Measurements from ENCODE around the gene PRMT7. TPM values are rescaled to one million over a fixed set of nuclear protein-coding genes. Genes with fewer than 3 reads are reported as not detected.

The PRMT7 gene
- total RNA-seq, 1 experiment from 2014 or later: 41.5 TPM

DNA sequence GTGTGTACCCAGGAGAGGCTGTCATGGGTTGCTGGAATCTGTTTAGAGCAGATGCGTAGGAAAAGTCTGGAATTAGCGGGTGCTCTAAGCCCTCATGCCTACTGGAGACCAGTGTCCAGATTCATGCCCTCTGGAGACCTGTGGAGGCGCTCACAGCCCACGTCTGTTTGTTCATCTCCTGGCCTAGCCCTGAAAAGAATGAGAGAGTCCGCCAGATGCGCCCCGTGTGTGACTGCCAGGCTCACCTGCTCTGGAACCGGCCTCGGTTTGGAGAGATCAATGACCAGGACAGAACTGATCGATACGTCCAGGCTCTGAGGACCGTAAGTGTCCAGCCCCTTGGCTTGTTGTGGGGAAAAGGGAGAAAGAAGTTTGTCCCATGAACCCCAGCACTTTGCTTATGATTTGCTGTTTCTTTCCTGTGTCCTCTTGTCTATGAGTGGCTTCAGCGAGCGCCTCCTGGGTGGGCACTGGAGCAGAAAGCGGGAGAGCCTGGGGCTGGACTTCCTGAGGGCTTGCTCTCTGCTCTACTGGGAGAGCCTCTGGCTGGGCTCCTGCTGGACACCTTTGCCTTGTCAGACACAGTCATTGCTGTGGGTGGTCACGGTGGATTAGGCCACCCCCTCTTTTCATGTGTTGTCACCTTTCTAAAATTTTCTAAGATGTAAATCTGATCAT, 35.3 kb downstream of the PRMT7 start:
- DNase-seq (ENCODE audit: low read depth): no peak

DNA sequence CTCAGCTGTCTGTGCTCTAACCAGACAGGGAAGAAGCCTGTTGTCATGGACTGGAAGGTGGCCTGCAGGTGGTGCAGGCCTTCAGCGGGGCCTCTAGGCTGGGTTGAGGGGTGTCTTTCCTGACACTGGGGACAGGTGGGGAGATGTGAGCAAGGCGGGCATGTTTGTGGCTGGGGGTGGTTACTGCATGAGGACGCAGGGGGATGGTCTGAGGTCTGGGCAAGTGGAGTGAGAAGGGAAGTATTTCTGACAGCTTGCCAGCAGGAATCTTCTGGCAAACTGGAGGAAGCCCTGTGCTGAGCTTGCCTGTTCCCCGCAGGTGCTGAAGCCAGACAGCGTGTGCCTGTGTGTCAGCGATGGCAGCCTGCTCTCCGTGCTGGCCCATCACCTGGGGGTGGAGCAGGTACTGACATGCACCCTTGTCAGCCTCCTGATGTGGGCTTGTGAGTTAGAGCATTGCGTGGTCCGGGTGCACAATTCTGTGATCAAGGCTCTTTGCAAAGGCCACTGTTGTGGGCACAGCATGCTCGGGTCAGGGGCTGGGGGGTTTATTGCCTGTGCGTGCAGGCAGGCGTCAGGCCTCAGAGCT, 36.2 kb downstream of the PRMT7 start:
- DNase-seq (ENCODE audit: low read depth): no peak

DNA sequence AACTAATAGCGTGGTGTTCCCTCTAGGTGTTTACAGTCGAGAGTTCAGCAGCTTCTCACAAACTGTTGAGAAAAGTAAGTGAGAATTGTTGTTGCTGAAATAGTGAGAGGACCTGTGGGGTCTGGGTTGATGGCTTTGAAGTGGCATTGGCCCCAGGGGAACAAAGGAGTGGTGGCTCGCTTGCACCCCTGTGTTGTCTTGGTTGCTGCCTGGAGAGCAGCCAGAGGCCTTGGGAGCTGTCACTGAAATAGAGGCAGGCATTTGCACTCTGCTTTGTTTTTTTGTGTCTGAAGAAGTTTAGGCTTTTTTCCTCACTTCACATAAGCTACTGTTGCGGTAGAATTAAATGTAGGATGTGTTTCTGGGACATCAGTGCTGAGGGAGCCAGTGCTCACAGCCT, 36.8 kb downstream of the PRMT7 start:
- DNase-seq (ENCODE audit: low read depth): no peak

DNA sequence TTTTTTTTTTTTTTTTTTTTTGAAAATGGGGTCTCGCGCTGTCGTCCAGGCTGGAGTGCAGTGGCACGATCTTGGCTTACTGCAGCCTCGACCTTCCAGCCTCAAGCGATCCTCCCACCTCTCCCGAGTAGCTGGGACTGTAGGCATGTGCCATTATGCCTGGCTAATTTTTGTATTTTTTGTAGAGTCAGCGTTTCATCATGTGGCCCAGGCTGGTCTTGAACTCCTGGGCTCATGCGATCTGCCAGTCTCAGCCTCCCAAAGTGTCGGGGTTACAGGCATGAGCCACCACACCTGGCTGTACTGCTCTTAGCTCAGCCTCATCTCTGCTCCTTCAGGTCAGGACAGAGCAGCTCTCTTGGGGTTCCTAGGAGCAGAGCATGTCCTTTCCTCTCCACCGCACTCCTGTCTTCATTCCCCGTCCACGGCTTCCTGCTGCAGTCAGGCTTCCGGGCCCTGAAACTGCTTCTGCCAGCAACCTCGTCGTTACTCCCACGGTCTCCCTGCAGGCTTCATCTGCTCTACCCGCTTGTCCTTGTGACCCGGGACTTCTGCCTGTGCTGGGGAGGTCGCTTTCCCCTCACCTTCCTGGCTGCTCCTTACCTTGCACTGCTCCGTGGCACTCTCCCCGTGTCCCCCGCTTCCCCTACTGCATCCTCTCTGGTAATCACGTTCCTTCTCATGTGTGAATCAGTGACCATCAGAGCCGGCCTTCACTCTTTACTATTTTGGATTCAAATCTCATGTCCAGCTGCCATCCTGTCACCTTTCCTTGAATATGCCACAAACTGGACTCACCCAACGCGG, 38.0 kb downstream of the PRMT7 start:
- DNase-seq (ENCODE audit: low read depth): no peak

DNA sequence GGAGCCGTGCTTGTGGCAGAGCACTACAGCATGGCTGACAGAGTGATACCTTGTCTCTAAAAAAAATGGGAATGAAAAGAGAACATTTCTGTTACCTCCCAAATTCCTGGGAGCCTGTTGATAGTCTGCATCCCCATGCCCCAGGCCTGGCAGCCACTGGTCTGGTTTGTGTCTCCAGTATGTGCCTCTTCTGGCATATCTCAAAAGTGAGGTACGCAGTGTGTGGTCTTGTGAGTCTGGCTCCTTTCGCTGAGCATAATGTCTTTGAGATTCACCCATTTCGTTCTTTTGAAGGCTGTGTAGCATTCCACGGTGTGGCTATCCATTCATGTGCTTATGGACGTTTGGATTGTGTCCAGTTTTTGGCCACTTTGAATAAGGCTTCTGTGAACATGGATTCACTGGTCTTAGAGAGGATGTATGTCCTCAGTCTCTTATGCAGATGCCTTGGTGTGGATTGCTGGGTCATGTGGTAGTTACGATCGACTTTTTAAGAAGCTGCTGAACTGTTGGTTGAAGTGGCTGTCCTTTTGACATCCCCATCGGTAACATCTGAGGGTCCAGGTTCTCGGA, 39.1 kb downstream of the PRMT7 start:
- DNase-seq (ENCODE audit: low read depth): no peak

DNA sequence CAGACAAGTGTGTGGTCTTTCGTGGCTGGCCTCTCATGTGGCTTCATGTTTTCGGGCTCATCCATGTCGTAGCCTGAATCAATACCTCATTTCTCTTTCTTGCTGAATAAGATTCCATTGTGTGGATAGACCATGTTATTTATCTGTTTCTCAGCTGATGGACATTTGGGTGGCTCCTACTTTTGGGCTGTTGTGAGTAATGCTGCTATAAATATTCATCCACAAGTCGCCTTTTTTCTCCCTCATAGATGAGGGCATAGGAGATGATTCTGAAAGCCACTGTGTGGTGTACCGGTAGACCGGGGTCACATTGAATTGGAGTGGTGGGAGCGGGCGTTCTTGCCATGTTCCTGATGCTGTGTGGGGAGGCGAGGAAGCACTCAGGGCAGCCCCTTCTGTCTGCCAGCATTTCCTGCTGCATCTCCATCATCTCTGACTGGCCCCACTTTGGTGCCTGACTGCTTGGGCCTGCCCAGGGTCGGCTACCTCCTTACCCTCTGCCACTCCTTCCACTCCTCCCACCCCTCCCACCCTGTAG, 40.1 kb downstream of the PRMT7 start:
- no peak for DNase-seq (ENCODE audit: low read depth)

DNA sequence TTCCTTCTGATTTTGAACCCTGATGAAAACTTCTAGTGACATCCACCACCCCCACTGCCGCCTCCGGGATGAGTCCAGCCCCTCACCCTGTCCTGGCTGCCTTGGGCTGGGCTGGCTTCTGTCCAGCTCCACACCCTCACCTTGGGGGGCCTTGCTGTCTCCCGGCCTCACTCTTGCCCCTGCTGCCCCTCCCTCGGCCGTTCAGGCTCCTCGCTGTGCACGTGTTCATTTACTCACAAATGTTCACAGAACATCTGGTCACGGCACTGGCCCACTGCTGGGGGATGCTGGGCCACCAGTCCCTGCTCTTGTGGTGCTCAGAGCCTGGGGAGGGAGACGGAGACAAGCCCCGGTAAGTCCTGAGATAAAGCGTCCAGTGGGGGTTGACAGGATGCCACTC, 40.6 kb downstream of the PRMT7 start:
- DNase-seq (ENCODE audit: low read depth): no peak

DNA sequence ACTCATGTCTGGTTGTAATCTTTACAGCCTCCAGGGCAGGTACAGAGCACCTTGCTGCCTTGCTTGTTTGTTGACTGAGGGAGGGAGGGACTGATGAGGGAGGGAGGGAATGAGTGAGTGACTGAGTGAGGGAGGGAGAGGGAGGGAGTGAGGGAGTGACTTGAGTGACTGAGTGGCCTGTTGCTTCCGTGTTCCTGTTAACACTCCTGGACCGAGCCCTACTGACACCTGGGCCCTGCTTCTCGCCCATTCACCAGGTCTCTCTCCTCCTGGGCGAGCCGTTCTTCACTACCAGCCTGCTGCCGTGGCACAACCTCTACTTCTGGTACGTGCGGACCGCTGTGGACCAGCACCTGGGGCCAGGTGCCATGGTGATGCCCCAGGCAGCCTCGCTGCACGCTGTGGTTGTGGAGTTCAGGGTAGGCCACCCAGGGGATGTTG, 41.2 kb downstream of the PRMT7 start:
- DNase-seq (ENCODE audit: low read depth): no peak

DNA sequence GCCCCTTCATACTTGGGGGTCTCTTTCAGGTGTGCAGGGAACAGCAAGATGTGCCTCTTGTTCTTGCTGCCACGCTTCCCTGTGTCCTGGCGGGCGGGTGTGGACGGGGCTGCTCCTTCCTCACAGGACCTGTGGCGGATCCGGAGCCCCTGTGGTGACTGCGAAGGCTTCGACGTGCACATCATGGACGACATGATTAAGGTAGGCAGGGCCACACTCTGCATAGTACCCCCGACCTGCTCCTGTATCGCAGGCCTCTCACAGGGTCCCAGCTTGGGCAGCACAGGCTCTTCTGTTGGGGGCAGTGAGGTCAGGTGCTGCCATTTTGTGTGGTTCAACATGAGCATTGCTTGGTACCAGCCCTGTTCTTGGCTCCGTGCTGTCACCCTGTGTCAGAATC, 42.5 kb downstream of the PRMT7 start:
- DNase-seq (ENCODE audit: low read depth): no peak

DNA sequence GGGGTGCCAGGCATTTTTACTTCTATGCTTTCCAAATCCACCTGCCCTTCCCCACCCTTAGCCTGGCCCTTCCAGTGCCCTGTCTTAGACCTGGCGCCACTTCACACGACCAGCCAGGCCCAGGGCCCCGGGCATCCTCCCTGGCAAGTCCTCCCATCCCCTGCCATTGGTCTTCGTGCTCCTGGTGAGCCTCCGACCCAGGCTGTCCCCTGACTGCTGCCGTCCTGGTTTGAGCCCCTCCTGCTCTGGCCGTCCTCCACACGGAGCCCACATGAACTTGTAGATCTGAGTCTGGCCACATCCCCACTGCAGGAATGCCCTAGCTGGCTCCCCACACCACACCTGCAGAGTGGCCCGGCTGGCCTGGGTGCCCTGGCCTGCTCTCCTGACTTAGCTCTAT, 44.0 kb downstream of the PRMT7 start:
- DNase-seq (ENCODE audit: low read depth): no peak

DNA sequence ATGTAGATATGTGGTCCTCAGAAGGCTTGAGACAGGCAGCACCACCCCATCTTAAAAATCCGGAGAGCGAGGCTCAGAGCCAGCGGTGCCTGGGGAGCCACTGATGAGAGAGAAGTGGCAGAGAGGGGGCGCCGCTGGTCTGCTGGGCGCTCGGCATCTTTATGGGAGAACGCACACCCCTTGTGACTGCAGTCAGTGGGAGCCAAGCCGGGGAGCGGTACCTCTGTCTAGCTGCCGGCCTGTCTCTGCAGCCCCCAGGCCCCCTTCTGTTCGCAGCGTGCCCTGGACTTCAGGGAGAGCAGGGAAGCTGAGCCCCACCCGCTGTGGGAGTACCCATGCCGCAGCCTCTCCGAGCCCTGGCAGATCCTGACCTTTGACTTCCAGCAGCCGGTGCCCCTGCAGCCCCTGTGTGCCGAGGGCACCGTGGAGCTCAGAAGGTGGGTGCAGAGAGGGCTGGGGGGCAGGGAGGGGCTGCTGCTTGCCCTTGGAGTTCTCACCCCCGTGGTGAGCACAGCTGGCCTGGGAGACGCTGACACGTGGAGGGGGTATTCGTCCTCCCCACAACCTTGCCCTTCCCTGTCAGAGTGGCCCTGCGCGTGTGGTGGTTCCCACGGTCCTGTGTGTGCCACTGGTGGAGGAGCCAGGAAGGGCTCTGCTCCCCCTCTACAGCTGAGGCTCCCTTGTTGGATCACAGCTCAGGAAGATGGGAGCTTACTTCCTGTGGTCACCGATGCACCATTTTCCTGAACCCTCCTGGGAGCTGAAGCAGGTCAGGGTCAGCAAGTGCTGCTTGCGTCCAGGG, 44.8 kb downstream of the PRMT7 start:
- DNase-seq (ENCODE audit: low read depth): no peak

DNA sequence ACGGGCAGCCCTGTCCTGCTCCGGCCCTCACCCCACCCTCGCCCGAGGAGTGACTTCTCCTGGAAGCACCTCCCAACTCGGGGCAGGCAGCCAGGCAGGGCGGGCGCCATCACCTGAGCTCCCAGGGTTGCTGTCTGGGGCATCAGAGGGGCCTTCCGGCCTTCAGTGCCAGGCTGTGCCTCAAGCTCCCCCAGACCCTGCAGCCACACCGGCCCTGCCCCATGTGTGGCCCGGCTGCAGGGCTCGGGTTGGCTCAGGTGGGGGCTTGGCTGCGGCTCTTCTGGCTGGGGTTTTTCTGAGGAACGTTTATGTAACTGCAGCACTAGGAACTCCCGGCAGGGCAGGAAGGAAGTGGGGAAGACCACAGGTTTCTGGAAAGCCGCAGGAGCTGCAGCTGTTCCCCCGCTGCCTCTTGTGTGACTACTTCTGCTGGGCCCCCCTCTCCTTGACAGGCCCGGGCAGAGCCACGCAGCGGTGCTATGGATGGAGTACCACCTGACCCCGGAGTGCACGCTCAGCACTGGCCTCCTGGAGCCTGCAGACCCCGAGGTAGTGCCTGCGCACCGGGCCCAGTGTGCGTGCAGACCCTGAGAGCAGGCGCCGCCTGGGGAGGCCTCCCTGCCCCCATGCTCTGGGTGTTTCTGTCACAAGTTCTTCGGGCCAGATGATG, 45.6 kb downstream of the PRMT7 start:
- peak; percentile 34 for DNase-seq (ENCODE audit: low read depth)

DNA sequence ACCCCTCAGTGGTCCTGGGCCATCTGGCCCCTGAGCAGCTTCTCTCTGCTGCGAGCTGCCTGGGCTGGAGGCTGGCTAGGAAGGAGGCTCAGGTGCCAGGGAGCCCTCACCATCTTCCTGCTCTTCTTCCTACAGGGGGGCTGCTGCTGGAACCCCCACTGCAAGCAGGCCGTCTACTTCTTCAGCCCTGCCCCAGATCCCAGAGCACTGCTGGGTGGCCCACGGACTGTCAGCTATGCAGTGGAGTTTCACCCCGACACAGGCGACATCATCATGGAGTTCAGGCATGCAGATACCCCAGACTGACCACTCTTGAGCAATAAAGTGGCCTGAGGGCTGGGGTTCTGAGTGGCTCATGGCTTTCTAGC, 46.1 kb downstream of the PRMT7 start:
- no peak for DNase-seq (ENCODE audit: low read depth)

DNA sequence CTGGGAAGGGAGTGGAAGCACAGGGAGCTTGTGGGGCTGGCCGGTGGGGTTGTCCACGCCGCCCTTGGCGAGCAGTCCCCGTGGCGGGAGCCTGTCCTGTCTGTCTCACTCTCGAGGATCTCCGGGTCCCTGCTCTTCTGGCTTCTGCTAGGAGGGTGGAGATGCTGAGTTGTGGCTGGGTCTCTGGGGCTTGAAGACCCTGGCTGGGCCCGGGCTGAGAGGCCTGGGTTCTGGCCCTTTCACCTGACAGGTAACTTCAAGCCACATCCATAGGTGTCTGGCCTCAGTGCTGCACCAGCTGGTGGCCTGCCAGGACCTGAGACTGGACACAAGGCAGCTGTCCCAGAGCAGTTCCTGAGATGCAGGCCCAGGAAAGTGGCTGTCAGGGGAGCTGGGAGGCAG, 46.7 kb downstream of the PRMT7 start:
- no peak for DNase-seq (ENCODE audit: low read depth)

DNA sequence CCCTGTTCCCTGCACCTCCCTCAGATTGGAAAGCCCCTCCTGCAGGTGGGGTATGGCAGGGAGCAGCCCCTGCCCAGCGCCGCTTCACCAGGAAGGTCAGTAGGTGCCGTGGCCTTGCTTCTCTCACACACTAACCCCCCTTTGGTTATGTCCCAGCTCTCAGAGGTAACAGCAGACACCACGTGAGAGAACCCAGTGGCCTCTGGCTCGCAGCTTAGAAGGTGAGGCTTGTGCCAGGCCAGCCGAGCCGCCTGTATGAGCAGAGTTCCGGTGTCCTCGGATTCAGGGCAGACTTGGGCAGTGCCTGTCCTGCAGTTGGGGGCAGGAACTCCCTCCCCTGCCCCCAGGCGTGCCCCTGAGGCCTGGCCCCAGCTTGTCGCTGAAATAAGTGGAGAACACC, 47.1 kb downstream of the PRMT7 start:
- no peak for DNase-seq (ENCODE audit: low read depth)

DNA sequence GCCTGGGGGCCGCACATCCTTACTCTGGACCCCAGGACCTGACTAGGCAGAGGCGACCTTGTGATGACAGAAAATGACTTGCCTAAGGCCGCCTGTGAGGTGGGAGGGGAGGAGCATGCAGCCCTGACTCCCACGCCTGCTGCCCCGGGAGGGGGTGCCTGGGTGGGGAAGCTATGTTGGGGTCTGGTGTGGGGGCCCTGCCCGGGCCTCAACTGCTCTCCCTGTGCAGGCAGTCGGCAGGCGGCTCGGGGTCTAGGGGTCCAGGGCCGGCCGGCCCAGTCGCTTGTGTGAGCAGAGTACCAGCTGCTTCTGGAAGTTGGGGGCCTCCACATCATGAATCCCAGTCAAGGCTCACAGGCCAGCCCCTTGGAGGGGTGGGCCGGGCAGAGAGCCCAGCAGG, 48.1 kb downstream of the PRMT7 start:
- DNase-seq (ENCODE audit: low read depth): no peak

DNA sequence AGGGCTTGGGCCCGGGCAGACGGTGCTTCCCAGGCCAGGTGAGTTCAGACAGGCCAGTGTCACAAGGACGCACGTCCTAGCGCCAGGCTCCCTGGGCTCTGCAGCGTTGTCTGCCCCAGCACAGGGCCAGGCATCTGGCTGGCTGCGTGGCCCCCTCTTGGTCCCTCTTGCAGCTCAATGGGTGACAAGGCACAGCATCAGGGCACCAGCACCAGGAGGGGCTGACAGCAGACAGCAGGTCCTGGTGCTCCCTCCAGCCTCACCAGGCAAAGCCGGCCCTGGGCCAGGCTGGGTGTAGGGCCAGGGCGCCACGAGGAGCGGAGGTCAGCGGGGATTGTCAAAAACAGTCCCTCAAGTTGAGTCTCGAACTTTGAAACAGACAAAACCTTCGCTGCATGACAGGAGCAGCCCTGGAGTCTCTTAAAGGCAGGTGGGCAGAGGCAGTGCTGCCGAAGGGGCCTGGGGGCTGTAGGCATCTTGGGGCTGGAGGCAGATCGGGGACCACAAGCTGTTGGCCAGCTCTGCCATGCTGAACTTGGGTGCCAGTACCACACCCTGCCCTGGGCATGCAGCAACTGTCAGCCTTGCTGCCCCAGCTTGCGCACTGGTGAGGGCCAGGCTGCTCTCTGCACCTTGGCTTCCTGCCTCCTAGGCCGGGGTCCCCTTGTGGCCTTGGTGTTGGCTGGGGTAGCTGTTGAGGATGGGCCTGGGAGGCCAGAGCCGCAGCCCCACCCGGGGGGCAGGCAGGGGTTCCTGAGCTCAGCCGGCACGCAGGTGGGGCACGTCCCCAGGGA, 48.8 kb downstream of the PRMT7 start:
- DNase-seq (ENCODE audit: low read depth): no peak

DNA sequence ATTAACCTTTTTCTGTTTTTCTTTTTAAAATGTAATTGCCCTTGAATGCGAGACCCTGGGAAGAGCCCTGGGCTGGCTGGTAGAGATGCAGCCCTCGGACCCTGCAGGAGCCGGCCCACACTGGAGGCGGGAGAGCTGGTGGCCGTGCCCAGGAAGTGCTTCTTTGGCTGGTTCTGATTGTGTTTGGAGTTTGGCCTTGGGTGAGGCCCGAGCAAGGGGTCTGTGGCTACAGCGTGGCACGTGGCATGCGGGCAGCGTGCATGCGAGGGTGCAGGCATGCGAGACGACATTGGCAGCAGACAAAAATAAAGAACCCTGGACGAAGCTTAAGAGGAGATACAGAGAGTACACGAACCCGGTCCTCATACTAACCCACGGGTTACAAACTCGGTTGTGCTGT, 49.7 kb downstream of the PRMT7 start:
- no peak for DNase-seq (ENCODE audit: low read depth)

DNA sequence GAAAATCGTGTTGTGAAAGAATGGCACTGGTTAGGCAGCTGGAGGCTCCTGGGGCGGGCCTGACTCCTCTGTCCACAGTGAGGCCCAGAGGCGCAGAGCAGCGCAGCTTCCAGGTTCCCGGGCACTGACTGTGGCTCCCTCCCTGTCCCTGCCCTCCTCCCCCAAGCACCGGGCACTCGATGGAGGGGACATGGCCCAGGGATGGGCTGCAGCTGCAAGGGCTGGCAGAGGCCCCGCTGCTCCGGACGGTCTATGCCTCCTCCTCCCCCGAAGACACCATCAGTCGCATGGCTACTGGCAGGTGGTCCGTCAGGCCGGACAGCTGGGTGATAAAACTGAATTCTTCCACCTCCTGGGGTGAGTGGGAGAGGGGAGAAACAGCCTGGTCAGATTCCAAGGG, 50.1 kb downstream of the PRMT7 start:
- DNase-seq (ENCODE audit: low read depth): no peak

DNA sequence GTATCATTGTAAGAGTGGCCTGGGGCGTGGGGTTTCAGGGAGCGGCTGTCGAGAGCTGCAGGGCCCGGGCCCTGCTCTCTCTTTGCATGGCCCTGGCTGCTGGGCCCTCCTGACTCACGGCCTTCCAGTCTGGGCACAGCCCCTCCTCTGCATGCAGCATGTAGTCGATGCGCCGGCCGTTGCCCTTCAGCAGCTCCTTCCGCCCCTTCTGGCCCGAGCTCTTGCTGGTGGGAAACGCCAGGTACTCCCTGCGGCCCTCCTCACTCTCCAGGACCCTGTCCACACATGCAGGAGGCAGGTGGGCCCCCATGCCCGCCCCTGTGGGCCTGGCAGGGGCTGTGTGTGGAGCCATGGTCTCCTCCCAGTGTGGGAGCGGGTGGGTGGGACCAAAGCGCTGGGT, 50.7 kb downstream of the PRMT7 start:
- no peak for DNase-seq (ENCODE audit: low read depth)
